AG10803 (cell line): ENCODE measurements around the gene CMIP.
A peak's percentile ranks its signal among the peaks of the same experiment; 100 is the strongest.

Source experiments
- DNase-seq: peaks from one replicate; pipeline ENCODE4 v3.0.0; 2010; ENCODE audit warnings: low read depth
- H3K4me3 ChIP-seq: 2 replicates; pipeline ENCODE4 v1.5.1; 2011; ENCODE audit warnings: mild to moderate bottlenecking, low read length, control low read depth
- CTCF ChIP-seq: conservative IDR thresholded peaks from 2 replicates; pipeline ENCODE4 v1.5.1; 2011; ENCODE audit warnings: mild to moderate bottlenecking, low read length, control low read depth, inconsistent platforms

CMIP gene

GRCh38 chr16:81424771-81425170 is 19.8 kb upstream of the CMIP start:
- DNase-seq, result no peak
- H3K4me3 ChIP-seq, result no peak overlapping the region
- no peak for TF ChIP-seq CTCF

GRCh38 chr16:81427219-81427618 is 17.4 kb upstream of the CMIP start:
- TF ChIP-seq CTCF, result no peak
- no peak for DNase-seq
- H3K4me3 ChIP-seq, result no peak overlapping the region

- H3K4me3 ChIP-seq, result no peak overlapping the region
- DNase-seq, result peak; percentile 50
- peak; percentile 57 for TF ChIP-seq CTCF
These were observed 15.5 kb upstream of the CMIP start for GRCh38 chr16:81429045-81429521.

GRCh38 chr16:81431554-81432353 is 12.9 kb upstream of the CMIP start:
- TF ChIP-seq CTCF, result 0 out of 2 replicates have a peak, but pooled peaks have one; percentile 18
- peak; percentile 83 for DNase-seq
- H3K4me3 ChIP-seq, result no peak overlapping the region

- no peak for DNase-seq
- no peak overlapping the region for H3K4me3 ChIP-seq
- no peak for TF ChIP-seq CTCF
These were observed 11.6 kb upstream of the CMIP start for GRCh38 chr16:81432937-81433557.

- H3K4me3 ChIP-seq, result no peak overlapping the region
- no peak for DNase-seq
- TF ChIP-seq CTCF, result no peak
These were observed 9.5 kb upstream of the CMIP start for GRCh38 chr16:81435103-81435502.

GRCh38 chr16:81435567-81435966 is 9.0 kb upstream of the CMIP start:
- no peak overlapping the region for H3K4me3 ChIP-seq
- DNase-seq, result no peak
- no peak for TF ChIP-seq CTCF
